ENCODE measurements around the gene FAM72A. TPM values are rescaled to one million over a fixed set of nuclear protein-coding genes. Genes with fewer than 3 reads are reported as not detected.
"Not testable (repeated sequence)": the region's sequence is repeated elsewhere in the genome, so short reads cannot be mapped to it uniquely, and the experiment has no call there.

Gene FAM72A
- total and polyA plus RNA-seq, 5 experiments from 2014 or later = 0.28 to 1.1 (median 0.38) TPM; not detected in 2

GRCh38 chr1:206225386-206225785 is 22.7 kb upstream of the FAM72A start:
- not testable (repeated sequence) for H3K9me3 Mint-ChIP-seq

GRCh38 chr1:206224190-206224776 is 21.6 kb upstream of the FAM72A start:
- not testable (repeated sequence) for H3K4me3 Mint-ChIP-seq, H3K9me3 Mint-ChIP-seq, H3K36me3 Mint-ChIP-seq

More at GRCh38 chr1:206225386-206225785, 22.7 kb upstream of the FAM72A start:
- H3K4me3 Mint-ChIP-seq, H3K4me1 Mint-ChIP-seq, DNase-seq, H3K27ac Mint-ChIP-seq, POLR2A ChIA-PET, H3K36me3 Mint-ChIP-seq, H3K27me3 Mint-ChIP-seq, ATAC-seq: not testable (repeated sequence)

GRCh38 chr1:206221585-206221984 is 18.9 kb upstream of the FAM72A start:
- DNase-seq, POLR2A ChIA-PET, H3K36me3 Mint-ChIP-seq, ATAC-seq, H3K4me3 Mint-ChIP-seq, H3K27me3 Mint-ChIP-seq, H3K9me3 Mint-ChIP-seq, H3K27ac Mint-ChIP-seq, H3K4me1 Mint-ChIP-seq: not testable (repeated sequence)

More at GRCh38 chr1:206224190-206224776, 21.6 kb upstream of the FAM72A start:
- POLR2A ChIA-PET, H3K27ac Mint-ChIP-seq, H3K4me1 Mint-ChIP-seq, ATAC-seq, H3K27me3 Mint-ChIP-seq, DNase-seq: not testable (repeated sequence)

GRCh38 chr1:206220332-206221000 is 17.8 kb upstream of the FAM72A start:
- H3K36me3 Mint-ChIP-seq, H3K27ac Mint-ChIP-seq, H3K27me3 Mint-ChIP-seq, DNase-seq, H3K4me3 Mint-ChIP-seq, H3K9me3 Mint-ChIP-seq, POLR2A ChIA-PET, ATAC-seq, H3K4me1 Mint-ChIP-seq: not testable (repeated sequence)

- POLR2A ChIA-PET, H3K4me1 Mint-ChIP-seq, ATAC-seq: not testable (repeated sequence)
Observed at GRCh38 chr1:206219514-206220331, 17.1 kb upstream of the FAM72A start.

GRCh38 chr1:206218765-206219164 is 16.1 kb upstream of the FAM72A start:
- H3K9me3 Mint-ChIP-seq, H3K4me1 Mint-ChIP-seq, DNase-seq, H3K4me3 Mint-ChIP-seq, H3K36me3 Mint-ChIP-seq, ATAC-seq, H3K27ac Mint-ChIP-seq, POLR2A ChIA-PET, H3K27me3 Mint-ChIP-seq: not testable (repeated sequence)

More at GRCh38 chr1:206219514-206220331, 17.1 kb upstream of the FAM72A start:
- not testable (repeated sequence) for H3K36me3 Mint-ChIP-seq, H3K4me3 Mint-ChIP-seq, H3K27me3 Mint-ChIP-seq, DNase-seq, H3K27ac Mint-ChIP-seq, H3K9me3 Mint-ChIP-seq

GRCh38 chr1:206218285-206218684 is 15.6 kb upstream of the FAM72A start:
- H3K27ac Mint-ChIP-seq, H3K27me3 Mint-ChIP-seq, H3K4me1 Mint-ChIP-seq, DNase-seq, H3K4me3 Mint-ChIP-seq, H3K36me3 Mint-ChIP-seq, H3K9me3 Mint-ChIP-seq, POLR2A ChIA-PET, ATAC-seq: not testable (repeated sequence)

- H3K27me3 Mint-ChIP-seq, DNase-seq, POLR2A ChIA-PET, H3K27ac Mint-ChIP-seq, H3K9me3 Mint-ChIP-seq, H3K36me3 Mint-ChIP-seq, H3K4me1 Mint-ChIP-seq, H3K4me3 Mint-ChIP-seq, ATAC-seq: not testable (repeated sequence)
Observed at GRCh38 chr1:206215600-206216392, 13.2 kb upstream of the FAM72A start.

- DNase-seq, H3K4me1 Mint-ChIP-seq, H3K4me3 Mint-ChIP-seq, POLR2A ChIA-PET, H3K36me3 Mint-ChIP-seq, H3K27ac Mint-ChIP-seq, H3K27me3 Mint-ChIP-seq, H3K9me3 Mint-ChIP-seq, ATAC-seq: not testable (repeated sequence)
Observed at GRCh38 chr1:206210802-206211201, 8.2 kb upstream of the FAM72A start.

GRCh38 chr1:206205569-206205968 is 2.9 kb upstream of the FAM72A start:
- POLR2A ChIA-PET, H3K4me3 Mint-ChIP-seq, H3K36me3 Mint-ChIP-seq, H3K4me1 Mint-ChIP-seq, ATAC-seq, H3K27ac Mint-ChIP-seq, H3K9me3 Mint-ChIP-seq, H3K27me3 Mint-ChIP-seq: not testable (repeated sequence)
- DNase-seq = peak in 4 of 10 donors; percentile 0 to 9 (median 6)

- H3K27me3 Mint-ChIP-seq, ATAC-seq, POLR2A ChIA-PET, H3K9me3 Mint-ChIP-seq, H3K36me3 Mint-ChIP-seq, H3K4me1 Mint-ChIP-seq: not testable (repeated sequence)
- peak overlapping the region in 2 of 10 donors; percentile 40 to 90 for H3K27ac Mint-ChIP-seq
- DNase-seq = peak in 4 of 10 donors; percentile 2 to 8 (median 4)
- H3K4me3 Mint-ChIP-seq = peak overlapping the region; percentile 62 to 90 (median 84)
Observed at GRCh38 chr1:206204871-206205270, 2.2 kb upstream of the FAM72A start.

- peak overlapping the region in 9 of 10 donors; percentile 50 to 80 (median 68) for H3K4me3 Mint-ChIP-seq
- H3K27ac Mint-ChIP-seq, H3K27me3 Mint-ChIP-seq, ATAC-seq, H3K36me3 Mint-ChIP-seq, H3K4me1 Mint-ChIP-seq, POLR2A ChIA-PET, H3K9me3 Mint-ChIP-seq: not testable (repeated sequence)
- peak in 1 of 10 donors; percentile 3 for DNase-seq
Observed at GRCh38 chr1:206204159-206204511, 1.5 kb upstream of the FAM72A start.

All from naive thymus-derived CD8-positive, alpha-beta T cell (primary cell).